ENCODE results near the gene EFNA1. TPM values are rescaled to one million over a fixed set of nuclear protein-coding genes. Genes with fewer than 3 reads are reported as not detected.

Gene EFNA1
- polyA plus RNA-seq, 5 donors: 94.5 to 116 (median 96.8) TPM

- no peak for DNase-seq
Observed at GRCh38 chr1:155173478-155174323, 46.0 kb downstream of the EFNA1 start, which contains the start of gene TRIM46. TSS of gene TRIM46 (plus strand) at chr1:155173849. CDS start at chr1:155173967, 118 bp downstream.

GRCh38 chr1:155174324-155175280, 46.9 kb downstream of the EFNA1 start:
- no peak for DNase-seq

- no peak for DNase-seq
Observed at GRCh38 chr1:155175281-155175926, 47.7 kb downstream of the EFNA1 start.

- no peak for DNase-seq
Observed at GRCh38 chr1:155175927-155176371, 48.3 kb downstream of the EFNA1 start.

- peak in 1 of 2 donors; percentile 71 for DNase-seq
Observed at GRCh38 chr1:155176544-155177071, 48.9 kb downstream of the EFNA1 start.

GRCh38 chr1:155177192-155177917, 49.7 kb downstream of the EFNA1 start:
- no peak for DNase-seq

GRCh38 chr1:155177918-155178281, 50.2 kb downstream of the EFNA1 start:
- DNase-seq: no peak

GRCh38 chr1:155178441-155179111, 50.9 kb downstream of the EFNA1 start:
- DNase-seq: no peak

GRCh38 chr1:155179112-155180031, 51.7 kb downstream of the EFNA1 start:
- no peak for DNase-seq

- DNase-seq: no peak
Observed at GRCh38 chr1:155181371-155182051, 53.8 kb downstream of the EFNA1 start.

- DNase-seq: no peak
Observed at GRCh38 chr1:155182052-155182550, 54.4 kb downstream of the EFNA1 start.

GRCh38 chr1:155183775-155184221, 56.1 kb downstream of the EFNA1 start:
- DNase-seq: no peak

GRCh38 chr1:155184351-155184811, 56.7 kb downstream of the EFNA1 start:
- no peak for DNase-seq

Other genes starting within 250 kb of the EFNA1 start
- gene PMVK, start 191.2 kb upstream of the EFNA1 start, polyA plus RNA-seq (ENCODE audit: insufficient read depth in 1 of 5, insufficient read length in 5 of 5, low replicate concordance in 1 of 5): 10 to 100 TPM; 26.2 to 39.4 (median 29.5) TPM
- 10 to 100 TPM; 62.9 to 88.3 (median 77.0) TPM for gene PBXIP1, start 171.8 kb upstream of the EFNA1 start, polyA plus RNA-seq (ENCODE audit: insufficient read depth in 1 of 5, insufficient read length in 5 of 5, low replicate concordance in 1 of 5)
- 10 to 100 TPM; 32.9 to 42.8 (median 40.9) TPM for gene PYGO2, start 166.1 kb upstream of the EFNA1 start, polyA plus RNA-seq (ENCODE audit: insufficient read depth in 1 of 5, insufficient read length in 5 of 5, low replicate concordance in 1 of 5)
- 100 to 1,000 TPM; 121 to 136 (median 123) TPM for gene SHC1, start 157.1 kb upstream of the EFNA1 start, polyA plus RNA-seq (ENCODE audit: insufficient read depth in 1 of 5, insufficient read length in 5 of 5, low replicate concordance in 1 of 5)
- 100 to 1,000 TPM in 3 of 5 donors, 10 to 100 TPM in 2; 85.1 to 149 (median 115) TPM for gene CKS1B, start 153.2 kb upstream of the EFNA1 start, polyA plus RNA-seq (ENCODE audit: insufficient read depth in 1 of 5, insufficient read length in 5 of 5, low replicate concordance in 1 of 5)
- 10 to 100 TPM; 27.1 to 33.6 (median 28.1) TPM for gene FLAD1, start 144.5 kb upstream of the EFNA1 start, polyA plus RNA-seq (ENCODE audit: insufficient read depth in 1 of 5, insufficient read length in 5 of 5, low replicate concordance in 1 of 5)
- gene LENEP, start 134.3 kb upstream of the EFNA1 start, polyA plus RNA-seq (ENCODE audit: insufficient read depth in 1 of 5, insufficient read length in 5 of 5, low replicate concordance in 1 of 5): 1 to 10 TPM in 1 of 5 donors, under 1 TPM in 4; 0.46 to 1.2 (median 0.66) TPM
- gene ZBTB7B, start 125.1 kb upstream of the EFNA1 start, polyA plus RNA-seq (ENCODE audit: insufficient read depth in 1 of 5, insufficient read length in 5 of 5, low replicate concordance in 1 of 5): 10 to 100 TPM; 10.7 to 26.3 (median 18.8) TPM
- 1 to 10 TPM; 1.6 to 2.7 (median 2.4) TPM for gene DCST2, start 94.1 kb upstream of the EFNA1 start, polyA plus RNA-seq (ENCODE audit: insufficient read depth in 1 of 5, insufficient read length in 5 of 5, low replicate concordance in 1 of 5)
- gene DCST1, start 94.1 kb upstream of the EFNA1 start, polyA plus RNA-seq (ENCODE audit: insufficient read depth in 1 of 5, insufficient read length in 5 of 5, low replicate concordance in 1 of 5): under 1 TPM; 0.34 to 0.69 (median 0.53) TPM
- 100 to 1,000 TPM in 1 of 5 donors, 10 to 100 TPM in 4; 50.0 to 103 (median 64.8) TPM for gene ADAM15, start 76.6 kb upstream of the EFNA1 start, polyA plus RNA-seq (ENCODE audit: insufficient read depth in 1 of 5, insufficient read length in 5 of 5, low replicate concordance in 1 of 5)
- gene EFNA4, start 64.1 kb upstream of the EFNA1 start, polyA plus RNA-seq (ENCODE audit: insufficient read depth in 1 of 5, insufficient read length in 5 of 5, low replicate concordance in 1 of 5): 10 to 100 TPM; 16.0 to 25.3 (median 23.3) TPM
- gene EFNA3, start 49.0 kb upstream of the EFNA1 start, polyA plus RNA-seq (ENCODE audit: insufficient read depth in 1 of 5, insufficient read length in 5 of 5, low replicate concordance in 1 of 5): 1 to 10 TPM; 2.9 to 5.6 (median 4.3) TPM
- 10 to 100 TPM; 32.7 to 41.6 (median 37.3) TPM for gene SLC50A1, start 8.0 kb downstream of the EFNA1 start, polyA plus RNA-seq (ENCODE audit: insufficient read depth in 1 of 5, insufficient read length in 5 of 5, low replicate concordance in 1 of 5)
- 10 to 100 TPM; 19.1 to 37.1 (median 26.6) TPM for gene DPM3, start 12.7 kb downstream of the EFNA1 start, polyA plus RNA-seq (ENCODE audit: insufficient read depth in 1 of 5, insufficient read length in 5 of 5, low replicate concordance in 1 of 5)
- gene KRTCAP2, start 45.4 kb downstream of the EFNA1 start, polyA plus RNA-seq (ENCODE audit: insufficient read depth in 1 of 5, insufficient read length in 5 of 5, low replicate concordance in 1 of 5): 100 to 1,000 TPM; 103 to 120 (median 117) TPM
- 1 to 10 TPM; 2.9 to 5.6 (median 4.3) TPM for gene TRIM46, start 46.0 kb downstream of the EFNA1 start, polyA plus RNA-seq (ENCODE audit: insufficient read depth in 1 of 5, insufficient read length in 5 of 5, low replicate concordance in 1 of 5)
- 10 to 100 TPM; 37.5 to 47.0 (median 42.8) TPM for gene THBS3, start 80.0 kb downstream of the EFNA1 start, polyA plus RNA-seq (ENCODE audit: insufficient read depth in 1 of 5, insufficient read length in 5 of 5, low replicate concordance in 1 of 5)
- gene MTX1, start 80.8 kb downstream of the EFNA1 start, polyA plus RNA-seq (ENCODE audit: insufficient read depth in 1 of 5, insufficient read length in 5 of 5, low replicate concordance in 1 of 5): 10 to 100 TPM; 27.8 to 38.3 (median 32.0) TPM
- gene ENTREP3, start 127.6 kb downstream of the EFNA1 start, polyA plus RNA-seq (ENCODE audit: insufficient read depth in 1 of 5, insufficient read length in 5 of 5, low replicate concordance in 1 of 5): 10 to 100 TPM; 14.9 to 27.0 (median 21.7) TPM
- gene SCAMP3, start 134.5 kb downstream of the EFNA1 start, polyA plus RNA-seq (ENCODE audit: insufficient read depth in 1 of 5, insufficient read length in 5 of 5, low replicate concordance in 1 of 5): 10 to 100 TPM; 42.8 to 65.5 (median 56.5) TPM
- 10 to 100 TPM; 73.3 to 82.3 (median 80.1) TPM for gene CLK2, start 145.6 kb downstream of the EFNA1 start, polyA plus RNA-seq (ENCODE audit: insufficient read depth in 1 of 5, insufficient read length in 5 of 5, low replicate concordance in 1 of 5)
- gene HCN3, start 149.6 kb downstream of the EFNA1 start, polyA plus RNA-seq (ENCODE audit: insufficient read depth in 1 of 5, insufficient read length in 5 of 5, low replicate concordance in 1 of 5): 1 to 10 TPM; 8.2 to 10.0 (median 9.4) TPM
- gene PKLR, start 173.6 kb downstream of the EFNA1 start, polyA plus RNA-seq (ENCODE audit: insufficient read depth in 1 of 5, insufficient read length in 5 of 5, low replicate concordance in 1 of 5): under 1 TPM in 2 of 5 donors, not detected in 3; 0.09 to 0.46 TPM
- 100 to 1,000 TPM; 165 to 208 (median 178) TPM for gene FDPS, start 181.0 kb downstream of the EFNA1 start, polyA plus RNA-seq (ENCODE audit: insufficient read depth in 1 of 5, insufficient read length in 5 of 5, low replicate concordance in 1 of 5)
- 10 to 100 TPM; 26.2 to 51.9 (median 36.4) TPM for gene RUSC1, start 193.0 kb downstream of the EFNA1 start, polyA plus RNA-seq (ENCODE audit: insufficient read depth in 1 of 5, insufficient read length in 5 of 5, low replicate concordance in 1 of 5)